Measurements from ENCODE around the gene CDKN2C. TPM values are rescaled to one million over a fixed set of nuclear protein-coding genes. Genes with fewer than 3 reads are reported as not detected.

CDKN2C gene
- total RNA-seq: 1 to 10 TPM; 1.2 to 6.7 (median 3.1) TPM
- long read RNA-seq, partial matches to known transcripts: 0 of 2 reads
- long read RNA-seq, other reads (novel, unspliced or antisense): 0 of 2 reads

GRCh38 chr1:50969611-50970508 lies at the start of gene CDKN2C:
Gene CDKN2C (plus strand): TSS chr1:50970245. CDS start chr1:50970369, 124 bp downstream.
- H3K4me1 ChIP-seq: peaks cover 2 to 14% (median 4%) of the 10 kb centered on the region in 4 donors
- under 1% methylated on average over 34 of the region's 44 CpGs for WGBS (ENCODE audit: insufficient coverage, low coverage, low lambda C conversion rate, missing lambda C conversion rate)
- peak within 1 kb of the TSS; percentile 74 to 78 (median 75) for H3K4me3 ChIP-seq
- ATAC-seq: peak; percentile 46 to 57 (median 53)
- no peaks in the 10 kb centered on the region for H3K36me3 ChIP-seq
- peak within 1 kb of the TSS; percentile 59 to 96 (median 95) for H3K27ac ChIP-seq
- DNase-seq: peak; percentile 70 to 87 (median 86)
- peak; percentile 65 for TF ChIP-seq POLR2A (IDR thresholded peaks at IDR 0.05)
- TF ChIP-seq, protein P1, sequence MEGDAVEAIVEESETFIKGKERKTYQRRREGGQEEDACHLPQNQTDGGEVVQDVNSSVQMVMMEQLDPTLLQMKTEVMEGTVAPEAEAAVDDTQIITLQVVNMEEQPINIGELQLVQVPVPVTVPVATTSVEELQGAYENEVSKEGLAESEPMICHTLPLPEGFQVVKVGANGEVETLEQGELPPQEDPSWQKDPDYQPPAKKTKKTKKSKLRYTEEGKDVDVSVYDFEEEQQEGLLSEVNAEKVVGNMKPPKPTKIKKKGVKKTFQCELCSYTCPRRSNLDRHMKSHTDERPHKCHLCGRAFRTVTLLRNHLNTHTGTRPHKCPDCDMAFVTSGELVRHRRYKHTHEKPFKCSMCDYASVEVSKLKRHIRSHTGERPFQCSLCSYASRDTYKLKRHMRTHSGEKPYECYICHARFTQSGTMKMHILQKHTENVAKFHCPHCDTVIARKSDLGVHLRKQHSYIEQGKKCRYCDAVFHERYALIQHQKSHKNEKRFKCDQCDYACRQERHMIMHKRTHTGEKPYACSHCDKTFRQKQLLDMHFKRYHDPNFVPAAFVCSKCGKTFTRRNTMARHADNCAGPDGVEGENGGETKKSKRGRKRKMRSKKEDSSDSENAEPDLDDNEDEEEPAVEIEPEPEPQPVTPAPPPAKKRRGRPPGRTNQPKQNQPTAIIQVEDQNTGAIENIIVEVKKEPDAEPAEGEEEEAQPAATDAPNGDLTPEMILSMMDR (IDR thresholded peaks at IDR 0.05): no peak
- intact Hi-C loops (cut with DNase I): no loop called here
- no peaks in the 10 kb centered on the region for H3K9me3 ChIP-seq
- no peaks in the 10 kb centered on the region for H3K27me3 ChIP-seq

- Histone ChIP-seq H3K9me3 (no peaks in the 10 kb centered on the region), H3K4me3 (no peak overlapping the region), H3K36me3 (no peaks in the 10 kb centered on the region), H3K4me1 (no peaks in the 10 kb centered on the region), H3K27me3 (no peaks in the 10 kb centered on the region), H3K27ac (no peak overlapping the region)
- DNase-seq: no peak
- no peak for ATAC-seq
- intact Hi-C loops (cut with DNase I): no loop called here
- 100% methylated on average over 1 of the region's 1 CpG for WGBS (ENCODE audit: insufficient coverage, low coverage, low lambda C conversion rate, missing lambda C conversion rate)
- TF ChIP-seq, protein P1 (IDR thresholded peaks at IDR 0.05): no peak
- TF ChIP-seq POLR2A (IDR thresholded peaks at IDR 0.05): no peak
Measured at GRCh38 chr1:50920409-50920808, 49.6 kb upstream of the CDKN2C start.

DNA sequence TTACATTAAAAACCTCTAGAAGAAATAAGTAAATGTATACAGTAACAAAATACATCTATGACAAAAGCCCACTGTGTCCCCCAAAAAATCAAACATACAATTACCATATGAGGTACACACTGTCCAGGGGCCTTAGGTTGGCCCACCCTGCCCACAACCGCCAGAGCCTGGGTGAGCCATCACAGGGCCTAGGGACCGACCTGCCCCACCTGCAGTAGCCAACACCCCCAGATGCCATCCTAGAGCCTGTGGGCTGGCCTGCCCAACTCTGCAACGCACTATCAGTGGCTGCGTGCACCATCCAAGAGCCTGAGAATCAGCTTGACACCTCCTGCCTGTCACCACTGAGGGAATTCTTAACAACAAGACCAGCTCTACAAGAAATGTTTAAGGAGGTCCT lies 49.0 kb upstream of the CDKN2C start:
- Histone ChIP-seq H3K27ac (no peak overlapping the region), H3K36me3 (no peaks in the 10 kb centered on the region), H3K4me1 (no peaks in the 10 kb centered on the region), H3K27me3 (no peaks in the 10 kb centered on the region), H3K4me3 (no peak overlapping the region), H3K9me3 (no peaks in the 10 kb centered on the region)
- ATAC-seq (peak in 1 of 4 donors; percentile 23), DNase-seq (no peak)
- no CpG with 5 or more reads among the region's 4 CpGs for WGBS (ENCODE audit: insufficient coverage, low coverage, low lambda C conversion rate, missing lambda C conversion rate)
- intact Hi-C loops (cut with DNase I): no loop called here
- TF ChIP-seq, protein P1 (IDR thresholded peaks at IDR 0.05): no peak
- no peak for TF ChIP-seq POLR2A (IDR thresholded peaks at IDR 0.05)

GRCh38 chr1:50923564-50923963 lies 46.5 kb upstream of the CDKN2C start:
- intact Hi-C loops (cut with DNase I): no loop called here
- Histone ChIP-seq H3K4me3 (no peak overlapping the region), H3K27ac (no peak overlapping the region), H3K36me3 (no peaks in the 10 kb centered on the region), H3K27me3 (no peaks in the 10 kb centered on the region), H3K9me3 (no peaks in the 10 kb centered on the region), H3K4me1 (no peaks in the 10 kb centered on the region)
- DNase-seq (no peak), ATAC-seq (no peak)
- TF ChIP-seq POLR2A (IDR thresholded peaks at IDR 0.05): no peak
- WGBS (ENCODE audit: insufficient coverage, low coverage, low lambda C conversion rate, missing lambda C conversion rate): 85% methylated on average over 1 of the region's 1 CpG

GRCh38 chr1:50929376-50929958 lies 40.6 kb upstream of the CDKN2C start:
- ATAC-seq: peak in 3 of 4 donors; percentile 49 to 58 (median 54)

More at GRCh38 chr1:50929376-50929958, 40.6 kb upstream of the CDKN2C start:
- Histone ChIP-seq H3K9me3 (no peaks in the 10 kb centered on the region), H3K27ac (no peak overlapping the region), H3K27me3 (no peaks in the 10 kb centered on the region), H3K36me3 (no peaks in the 10 kb centered on the region), H3K4me1 (no peaks in the 10 kb centered on the region), H3K4me3 (no peak overlapping the region)
- intact Hi-C loops (cut with DNase I): no loop called here
- TF ChIP-seq, protein P1 (IDR thresholded peaks at IDR 0.05): peak; percentile 48 to 63 (median 61)
- TF ChIP-seq POLR2A (IDR thresholded peaks at IDR 0.05): no peak
- WGBS (ENCODE audit: insufficient coverage, low coverage, low lambda C conversion rate, missing lambda C conversion rate): 30% methylated on average over 2 of the region's 2 CpGs
- DNase-seq: no peak

Measured in right lobe of liver (tissue), 6 donors.